Effector memory CD4-positive, alpha-beta T cell (primary cell): ENCODE results near the gene TRIO.

Source experiments
- DNase-seq, 3 donors: peaks; one replicate each; pipeline ENCODE4 v3.0.0-alpha.2; 2020
- H3K27ac ChIP-seq: 2 replicates; pipeline ENCODE4 v1.7.0; 2013; ENCODE audit warnings: mild to moderate bottlenecking, low read length, moderate library complexity; ENCODE audit not compliant: insufficient read depth, poor library complexity, severe bottlenecking
- H3K27me3 ChIP-seq: replicated peaks from 2 replicates; pipeline ENCODE4 v1.7.0; 2013; ENCODE audit warnings: mild to moderate bottlenecking, low read length; ENCODE audit not compliant: insufficient read depth, control insufficient read depth, poor library complexity, severe bottlenecking
- H3K36me3 ChIP-seq: 2 replicates; pipeline ENCODE4 v1.7.0; 2013; ENCODE audit warnings: mild to moderate bottlenecking, low read length, moderate library complexity; ENCODE audit not compliant: control insufficient read depth, insufficient read depth
- H3K4me1 ChIP-seq: 2 replicates; pipeline ENCODE4 v1.7.0; 2013; ENCODE audit warnings: low read length, mild to moderate bottlenecking; ENCODE audit not compliant: control insufficient read depth, insufficient read depth, poor library complexity, severe bottlenecking
- H3K4me3 ChIP-seq: 2 replicates; pipeline ENCODE4 v1.7.0; 2013; ENCODE audit warnings: low read length, low read depth, mild to moderate bottlenecking; ENCODE audit not compliant: insufficient read depth, poor library complexity, severe bottlenecking
- H3K9me3 ChIP-seq: 2 replicates; pipeline ENCODE4 v1.7.0; 2013; ENCODE audit warnings: mild to moderate bottlenecking, low read length, moderate library complexity; ENCODE audit not compliant: control insufficient read depth

Gene TRIO

DNA sequence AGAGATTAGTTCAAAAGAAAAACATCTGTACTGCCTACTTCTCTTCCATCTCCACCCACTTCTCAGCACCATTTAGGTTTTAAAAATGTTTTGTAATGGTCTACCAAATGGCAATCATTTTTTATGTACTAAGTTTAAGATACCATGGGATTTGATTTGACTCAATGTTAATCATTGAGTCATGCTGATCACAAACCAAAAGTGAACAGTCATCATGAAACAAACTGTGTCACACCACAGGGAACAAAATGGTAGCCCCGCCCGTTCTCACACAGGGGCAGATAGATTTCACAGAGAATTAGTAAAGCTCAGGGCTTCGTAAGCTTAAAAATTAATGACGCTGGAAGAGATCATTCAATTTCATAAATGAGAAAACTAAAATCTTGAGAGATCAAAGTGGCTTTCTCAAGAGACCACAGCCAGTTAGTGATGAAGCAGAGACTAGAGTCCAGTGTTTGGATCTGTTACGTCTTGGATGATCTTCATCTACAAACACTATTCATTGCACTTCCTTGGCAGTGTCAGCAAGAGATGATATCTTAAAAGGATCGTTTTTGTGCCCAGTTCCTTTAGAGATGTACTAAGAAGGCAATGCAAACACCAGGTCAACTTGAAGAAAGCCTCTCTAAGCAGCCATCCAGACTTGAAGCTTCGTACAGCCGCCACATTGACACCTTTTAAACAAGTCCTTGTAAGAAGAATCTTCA lies 33.9 kb upstream of the TRIO start:
- Histone ChIP-seq H3K4me1 (no peaks in the 10 kb centered on the region), H3K4me3 (no peak overlapping the region), H3K27ac (no peak overlapping the region), H3K27me3 (no peaks in the 10 kb centered on the region), H3K9me3 (no peaks in the 10 kb centered on the region), H3K36me3 (no peaks in the 10 kb centered on the region)
- no peak for DNase-seq

GRCh38 chr5:14109771-14110170 lies 33.4 kb upstream of the TRIO start:
- H3K9me3 ChIP-seq = no peaks in the 10 kb centered on the region
- no peak overlapping the region for H3K27ac ChIP-seq
- no peak overlapping the region for H3K4me3 ChIP-seq
- DNase-seq = no peak
- H3K27me3 ChIP-seq = no peaks in the 10 kb centered on the region
- no peaks in the 10 kb centered on the region for H3K4me1 ChIP-seq
- no peaks in the 10 kb centered on the region for H3K36me3 ChIP-seq

DNA sequence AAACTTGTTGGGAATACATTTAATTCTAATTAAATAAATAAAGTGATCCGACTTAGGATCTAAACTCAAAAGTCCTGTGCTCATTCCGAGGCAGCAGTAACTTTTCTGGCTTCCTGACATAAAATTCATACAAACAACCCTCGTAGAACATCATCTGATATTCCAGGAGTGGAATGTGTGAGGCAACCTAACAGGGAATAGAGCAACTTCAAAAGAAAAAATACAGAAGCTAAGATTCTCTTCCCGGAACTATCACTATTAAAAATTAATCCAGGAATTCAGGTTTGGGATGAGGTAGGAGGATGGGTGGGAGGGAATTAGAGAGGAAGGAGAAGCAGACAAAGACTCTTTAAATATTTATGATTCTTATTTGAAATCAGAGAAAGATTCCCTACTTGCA lies 32.9 kb upstream of the TRIO start:
- Histone ChIP-seq H3K36me3 (no peaks in the 10 kb centered on the region), H3K9me3 (no peaks in the 10 kb centered on the region), H3K27me3 (no peaks in the 10 kb centered on the region), H3K27ac (no peak overlapping the region), H3K4me1 (no peaks in the 10 kb centered on the region), H3K4me3 (no peak overlapping the region)
- DNase-seq = no peak

DNA sequence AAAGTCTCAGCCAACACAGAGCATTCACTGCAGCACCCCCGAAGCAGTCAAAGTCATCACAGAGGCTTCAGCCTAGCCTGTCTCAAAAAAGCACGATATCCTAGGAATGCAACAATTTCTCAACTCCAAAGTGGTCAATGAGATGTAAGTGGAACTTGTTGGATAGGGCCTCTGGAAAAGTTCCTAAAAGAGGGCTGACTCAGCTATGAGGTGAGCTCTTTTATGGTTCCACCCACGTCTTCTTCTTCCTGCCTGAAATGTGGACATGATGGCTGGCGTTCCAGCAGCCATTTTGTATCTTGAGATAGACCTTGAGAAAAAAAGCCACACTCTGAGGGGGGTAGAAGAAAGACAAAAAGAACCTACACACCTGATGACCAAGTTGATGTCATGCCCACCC lies 32.5 kb upstream of the TRIO start:
- Histone ChIP-seq H3K9me3 (no peaks in the 10 kb centered on the region), H3K4me1 (no peaks in the 10 kb centered on the region), H3K27ac (no peak overlapping the region), H3K27me3 (no peaks in the 10 kb centered on the region), H3K36me3 (no peaks in the 10 kb centered on the region), H3K4me3 (no peak overlapping the region)
- no peak for DNase-seq

DNA sequence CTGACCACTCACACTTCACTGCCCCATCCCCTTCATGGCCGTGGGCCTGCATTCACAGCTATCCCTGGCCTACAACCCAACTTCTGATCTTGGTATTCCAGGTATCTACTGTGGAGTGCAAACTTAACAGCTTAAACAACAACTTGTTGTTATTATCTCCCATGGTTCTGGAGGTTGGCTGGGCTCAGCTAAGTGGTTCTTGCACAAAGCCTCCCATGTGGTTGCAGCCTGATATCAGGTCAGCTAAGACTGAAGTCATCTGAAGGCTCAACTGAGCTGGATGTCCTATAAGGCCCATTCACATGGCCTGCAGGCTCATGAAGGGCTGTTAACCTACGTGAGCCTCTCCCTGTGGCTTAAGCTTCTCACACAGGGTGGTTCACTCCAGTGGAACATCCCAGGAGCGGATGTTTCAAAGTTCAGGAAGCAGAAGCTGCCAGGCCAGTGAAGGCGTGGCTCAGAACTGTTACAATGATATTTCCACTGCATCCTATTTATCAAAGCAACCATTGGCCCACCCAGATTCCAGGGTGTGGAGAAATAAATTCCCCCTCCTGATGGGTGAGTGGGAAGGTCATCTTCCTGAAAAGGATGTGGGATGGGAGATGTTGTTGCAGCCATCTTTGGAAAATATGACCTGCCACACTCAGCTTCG lies 30.0 kb upstream of the TRIO start:
- no peaks in the 10 kb centered on the region for H3K36me3 ChIP-seq
- no peaks in the 10 kb centered on the region for H3K4me1 ChIP-seq
- DNase-seq = no peak
- no peaks in the 10 kb centered on the region for H3K27me3 ChIP-seq
- H3K4me3 ChIP-seq = no peak overlapping the region
- no peaks in the 10 kb centered on the region for H3K9me3 ChIP-seq
- H3K27ac ChIP-seq = no peak overlapping the region

DNA sequence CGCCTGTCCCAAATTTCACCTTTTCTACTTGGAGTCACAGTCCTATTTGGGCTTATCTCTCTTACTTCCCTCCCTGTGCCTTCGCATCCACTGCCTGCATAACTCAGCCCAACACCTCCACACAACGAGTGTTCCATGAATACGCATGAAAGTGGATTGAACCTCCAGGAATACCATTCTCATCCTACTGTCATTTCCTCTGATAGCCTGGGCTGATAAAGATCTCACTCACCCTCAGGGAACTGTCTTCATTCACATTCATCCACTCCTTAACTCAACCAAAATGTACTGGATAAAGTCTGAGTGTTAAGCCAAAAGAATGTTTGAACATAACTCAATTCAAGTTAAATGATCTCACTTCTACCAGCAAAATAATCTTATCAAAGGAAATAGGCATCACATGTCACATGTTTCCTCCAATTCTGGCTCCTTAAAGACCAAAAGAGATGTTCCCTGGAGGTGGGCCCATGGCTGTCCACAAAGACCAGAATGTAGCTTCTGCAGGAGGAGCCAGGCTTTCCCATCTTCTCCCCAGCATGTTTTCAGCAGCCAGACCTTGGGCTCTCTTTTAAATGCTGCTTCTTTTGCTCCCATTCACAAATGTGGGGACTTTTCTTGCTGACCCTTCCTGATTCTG lies 28.4 kb upstream of the TRIO start:
- no peak for DNase-seq
- H3K36me3 ChIP-seq = no peaks in the 10 kb centered on the region
- no peak overlapping the region for H3K27ac ChIP-seq
- H3K4me3 ChIP-seq = no peak overlapping the region
- H3K4me1 ChIP-seq = no peaks in the 10 kb centered on the region
- no peaks in the 10 kb centered on the region for H3K27me3 ChIP-seq
- no peaks in the 10 kb centered on the region for H3K9me3 ChIP-seq

DNA sequence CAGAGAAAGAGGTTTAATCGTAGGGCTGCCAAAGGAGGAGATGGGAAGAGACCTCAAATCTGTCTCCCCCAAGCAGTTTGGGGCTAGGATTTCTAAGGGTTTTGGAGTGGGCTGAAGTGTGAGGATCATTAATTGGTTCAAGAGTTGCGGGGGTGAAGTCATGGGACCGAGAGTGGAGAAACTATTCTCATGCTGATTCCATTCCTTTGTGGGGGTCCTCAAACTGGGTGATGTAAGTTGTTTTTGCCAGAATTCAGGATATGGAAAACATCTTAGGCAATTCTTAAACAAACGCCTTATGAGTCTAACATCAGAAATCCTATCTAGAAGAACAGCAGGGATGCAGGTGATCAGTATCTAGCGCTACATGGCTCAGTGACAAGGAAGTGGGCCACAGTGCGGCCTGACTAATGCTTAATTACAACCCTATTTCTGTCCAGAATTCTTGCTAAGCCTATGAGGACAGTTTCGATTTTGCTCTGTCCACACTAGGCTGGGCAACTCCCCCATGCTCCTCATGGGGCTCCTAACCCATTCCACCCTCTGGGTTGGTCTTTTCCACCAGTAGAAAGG lies 27.7 kb upstream of the TRIO start:
- H3K36me3 ChIP-seq = no peaks in the 10 kb centered on the region
- DNase-seq = no peak
- H3K27me3 ChIP-seq = no peaks in the 10 kb centered on the region
- H3K4me1 ChIP-seq = no peaks in the 10 kb centered on the region
- no peak overlapping the region for H3K27ac ChIP-seq
- no peaks in the 10 kb centered on the region for H3K9me3 ChIP-seq
- no peak overlapping the region for H3K4me3 ChIP-seq

DNA sequence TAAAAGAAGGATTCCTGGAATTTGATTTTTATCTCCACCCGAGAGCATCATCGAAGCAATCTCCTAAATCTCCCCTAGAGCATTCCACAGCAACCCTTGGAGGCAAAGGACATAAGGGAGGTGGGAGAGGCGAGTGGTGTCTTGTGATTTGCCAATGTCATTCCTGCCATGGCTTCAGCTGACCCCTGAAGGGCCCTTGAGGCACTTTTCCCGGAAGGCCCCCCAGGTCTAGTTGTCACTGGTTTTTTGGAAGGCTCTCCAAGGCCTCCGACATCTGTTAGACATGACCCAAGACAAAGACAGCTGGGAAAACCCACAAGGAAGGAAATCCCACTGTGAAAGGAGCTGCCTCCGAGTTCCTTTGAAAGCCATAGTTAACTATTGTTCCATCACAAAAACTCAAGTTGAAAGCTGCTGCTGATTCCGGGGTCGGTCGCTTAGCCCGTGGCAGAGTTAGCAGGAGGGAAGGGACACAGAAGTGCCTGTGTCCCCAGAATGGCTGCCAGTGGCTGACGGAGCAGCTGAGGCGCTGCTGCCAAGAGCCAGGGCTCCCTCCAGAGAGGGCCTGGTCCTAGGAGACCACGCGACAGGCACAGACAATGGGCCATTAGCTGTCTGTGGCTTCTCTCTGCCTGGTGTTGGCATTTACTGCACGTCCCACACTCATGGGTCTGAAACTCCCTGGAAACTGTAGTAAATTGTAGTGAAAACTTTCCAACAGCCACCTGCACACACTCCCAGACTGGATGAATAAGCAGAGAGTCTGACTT lies 24.4 kb upstream of the TRIO start:
- DNase-seq = no peak

DNA sequence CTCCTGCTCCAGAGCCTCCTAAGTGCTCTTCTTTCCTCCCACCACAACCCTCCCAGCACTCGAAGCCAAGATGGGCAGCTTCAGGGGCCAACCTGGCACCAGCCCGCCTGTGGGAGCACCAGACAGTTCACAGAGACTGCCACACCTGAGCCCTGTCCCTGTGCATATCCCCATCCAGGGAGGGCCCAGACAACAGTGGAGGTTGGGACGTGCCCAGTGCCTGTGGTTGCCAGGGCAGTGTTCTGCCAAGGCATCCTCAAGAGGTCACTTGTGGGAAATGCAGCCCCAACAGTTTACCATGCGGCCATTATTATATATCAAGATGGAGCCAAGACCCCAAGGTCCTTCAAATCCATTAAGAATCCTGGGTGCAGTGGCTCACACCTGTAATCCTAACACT lies 23.0 kb upstream of the TRIO start:
- H3K27me3 ChIP-seq = no peaks in the 10 kb centered on the region
- no peaks in the 10 kb centered on the region for H3K9me3 ChIP-seq
- no peaks in the 10 kb centered on the region for H3K4me1 ChIP-seq
- DNase-seq = no peak
- H3K4me3 ChIP-seq = no peak overlapping the region
- no peaks in the 10 kb centered on the region for H3K36me3 ChIP-seq
- no peak overlapping the region for H3K27ac ChIP-seq

More for the DNA sequence above, 24.4 kb upstream of the TRIO start:
- no peaks in the 10 kb centered on the region for H3K9me3 ChIP-seq
- H3K27ac ChIP-seq = no peak overlapping the region
- no peak overlapping the region for H3K4me3 ChIP-seq
- H3K27me3 ChIP-seq = no peaks in the 10 kb centered on the region
- H3K36me3 ChIP-seq = no peaks in the 10 kb centered on the region
- H3K4me1 ChIP-seq = no peaks in the 10 kb centered on the region
